ENCODE data around the gene NAV2. TPM values are rescaled to one million over a fixed set of nuclear protein-coding genes. Genes with fewer than 3 reads are reported as not detected.
A peak's percentile ranks its signal among the peaks of the same experiment; 100 is the strongest.

The NAV2 gene
- total RNA-seq, 1 donor from 2014 or later = 11.1 TPM

DNA sequence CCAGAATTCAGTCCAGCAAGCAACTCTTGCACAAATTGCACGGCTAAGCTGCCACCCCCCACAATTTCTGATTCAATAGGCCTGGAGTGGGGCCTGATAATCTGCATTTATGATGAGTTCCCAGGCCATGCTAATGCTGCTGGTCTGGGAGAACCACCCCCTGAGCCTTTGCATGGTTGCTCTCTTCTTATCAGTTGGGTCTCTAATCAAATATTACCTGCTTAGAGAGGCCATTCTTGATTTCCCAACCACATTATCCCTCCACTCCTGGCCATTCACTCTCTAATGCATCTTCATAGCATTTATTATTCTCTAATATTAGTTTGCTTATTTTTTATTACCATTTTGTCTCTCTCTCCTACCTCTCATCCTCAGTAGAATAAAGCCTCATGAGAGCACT is 99.5 kb downstream of the NAV2 start:
- H3K36me3 ChIP-seq (ENCODE audit: control insufficient read depth, insufficient read depth, low read length) = no peaks in the 10 kb centered on the region
- DNase-seq (ENCODE audit: low read depth) (no peak), FAIRE-seq (no peak)

DNA sequence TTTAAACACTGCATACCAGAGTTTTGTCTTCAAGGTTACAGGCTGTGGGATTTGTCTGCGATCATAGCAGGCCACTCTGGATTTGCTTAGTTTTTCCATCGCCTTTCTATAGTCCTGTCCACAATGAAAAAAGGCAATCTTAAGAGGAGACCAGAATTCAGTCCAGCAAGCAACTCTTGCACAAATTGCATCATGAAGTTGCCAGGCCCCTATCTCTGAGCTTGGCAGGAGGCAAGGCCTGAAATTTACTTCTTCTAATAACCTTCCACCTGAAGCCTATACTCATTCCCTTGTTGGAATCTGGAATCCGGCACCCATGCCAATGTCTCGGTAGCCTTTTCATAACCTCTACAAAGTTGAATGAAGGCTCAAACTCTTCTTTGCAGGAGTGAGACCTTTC is 100.1 kb downstream of the NAV2 start:
- no peaks in the 10 kb centered on the region for H3K27me3 ChIP-seq (ENCODE audit: control insufficient read depth, insufficient read depth, low read length)
- DNase-seq (ENCODE audit: low read depth) (no peak), FAIRE-seq (no peak)
- no peak overlapping the region for H3K4me3 ChIP-seq (ENCODE audit: low read depth, low read length)
- no peaks in the 10 kb centered on the region for H3K36me3 ChIP-seq (ENCODE audit: control insufficient read depth, insufficient read depth, low read length)
- TF ChIP-seq, protein P1, sequence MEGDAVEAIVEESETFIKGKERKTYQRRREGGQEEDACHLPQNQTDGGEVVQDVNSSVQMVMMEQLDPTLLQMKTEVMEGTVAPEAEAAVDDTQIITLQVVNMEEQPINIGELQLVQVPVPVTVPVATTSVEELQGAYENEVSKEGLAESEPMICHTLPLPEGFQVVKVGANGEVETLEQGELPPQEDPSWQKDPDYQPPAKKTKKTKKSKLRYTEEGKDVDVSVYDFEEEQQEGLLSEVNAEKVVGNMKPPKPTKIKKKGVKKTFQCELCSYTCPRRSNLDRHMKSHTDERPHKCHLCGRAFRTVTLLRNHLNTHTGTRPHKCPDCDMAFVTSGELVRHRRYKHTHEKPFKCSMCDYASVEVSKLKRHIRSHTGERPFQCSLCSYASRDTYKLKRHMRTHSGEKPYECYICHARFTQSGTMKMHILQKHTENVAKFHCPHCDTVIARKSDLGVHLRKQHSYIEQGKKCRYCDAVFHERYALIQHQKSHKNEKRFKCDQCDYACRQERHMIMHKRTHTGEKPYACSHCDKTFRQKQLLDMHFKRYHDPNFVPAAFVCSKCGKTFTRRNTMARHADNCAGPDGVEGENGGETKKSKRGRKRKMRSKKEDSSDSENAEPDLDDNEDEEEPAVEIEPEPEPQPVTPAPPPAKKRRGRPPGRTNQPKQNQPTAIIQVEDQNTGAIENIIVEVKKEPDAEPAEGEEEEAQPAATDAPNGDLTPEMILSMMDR (IDR thresholded peaks at IDR 0.05; ENCODE audit: insufficient read depth, low read length, severe bottlenecking) = no peak

More for the DNA sequence above, 99.5 kb downstream of the NAV2 start:
- Histone ChIP-seq H3K27me3 (ENCODE audit: control insufficient read depth, insufficient read depth, low read length) (no peaks in the 10 kb centered on the region), H3K4me3 (ENCODE audit: low read depth, low read length) (no peak overlapping the region)
- TF ChIP-seq, protein P1 (IDR thresholded peaks at IDR 0.05; ENCODE audit: insufficient read depth, low read length, severe bottlenecking) = no peak

DNA sequence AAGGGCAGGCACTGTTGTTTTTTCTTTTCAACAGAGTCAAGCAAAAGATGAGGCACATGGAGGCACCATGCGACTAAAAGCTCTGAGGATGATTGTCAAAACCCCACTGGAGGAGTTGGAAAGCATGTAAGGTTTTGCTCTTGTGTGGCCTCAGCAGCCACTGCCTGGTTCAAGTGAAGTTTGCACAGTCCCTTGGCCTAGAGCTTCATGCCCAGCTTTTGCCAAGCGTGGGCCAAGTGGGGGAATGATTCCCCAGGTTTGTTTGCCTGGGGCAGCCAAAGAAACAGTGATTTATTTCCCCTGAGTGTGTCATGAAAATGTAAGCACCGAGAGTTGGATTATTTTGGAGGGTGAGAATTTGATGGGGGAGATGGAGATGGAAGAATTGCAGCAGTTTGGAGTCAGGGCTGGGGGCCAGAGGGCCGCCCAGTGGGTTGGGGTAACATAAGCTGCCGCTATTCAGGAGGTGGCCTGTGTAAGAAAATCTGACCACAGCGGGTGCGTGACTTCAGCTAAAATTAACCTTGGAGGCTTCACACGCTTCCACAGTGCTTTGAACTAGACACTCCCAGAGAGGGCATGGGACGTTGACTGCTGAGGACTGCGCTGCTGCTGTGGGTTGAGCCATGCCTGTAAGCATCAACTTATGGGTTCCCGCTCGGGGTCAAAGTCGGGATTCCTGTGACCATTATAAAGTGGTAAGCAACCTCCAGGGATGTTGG is 100.7 kb downstream of the NAV2 start:
- Histone ChIP-seq H3K4me3 (ENCODE audit: low read depth, low read length) (no peak overlapping the region), H3K36me3 (ENCODE audit: control insufficient read depth, insufficient read depth, low read length) (no peaks in the 10 kb centered on the region), H3K27me3 (ENCODE audit: control insufficient read depth, insufficient read depth, low read length) (no peaks in the 10 kb centered on the region)
- DNase-seq (ENCODE audit: low read depth) (no peak), FAIRE-seq (no peak)
- TF ChIP-seq, protein P1 (IDR thresholded peaks at IDR 0.05; ENCODE audit: insufficient read depth, low read length, severe bottlenecking) = no peak

DNA sequence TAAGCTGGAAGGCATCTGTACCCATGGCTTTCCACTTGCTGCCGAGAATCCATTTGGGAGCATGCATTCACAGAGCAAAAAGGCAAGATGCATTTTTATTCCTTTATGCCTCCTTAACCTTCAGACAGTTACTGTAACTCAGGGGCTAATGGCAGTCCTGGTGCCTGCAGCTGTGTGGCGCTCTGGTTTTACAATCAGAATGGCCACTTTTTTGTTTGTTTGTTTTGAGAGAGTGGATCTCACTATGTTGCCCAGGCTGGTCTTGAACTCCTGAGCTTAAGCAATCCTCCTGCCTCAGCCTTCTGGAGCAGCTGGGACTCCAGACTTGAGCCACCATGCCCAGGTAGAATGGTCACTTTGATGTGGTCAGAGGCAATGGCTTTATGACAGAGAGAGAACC is 101.8 kb downstream of the NAV2 start:
- Histone ChIP-seq H3K4me3 (ENCODE audit: low read depth, low read length) (no peak overlapping the region), H3K27me3 (ENCODE audit: control insufficient read depth, insufficient read depth, low read length) (no peaks in the 10 kb centered on the region), H3K36me3 (ENCODE audit: control insufficient read depth, insufficient read depth, low read length) (no peaks in the 10 kb centered on the region)
- TF ChIP-seq, protein P1 (IDR thresholded peaks at IDR 0.05; ENCODE audit: insufficient read depth, low read length, severe bottlenecking) = peak; percentile 12
- DNase-seq (ENCODE audit: low read depth) (no peak), FAIRE-seq (no peak)

DNA sequence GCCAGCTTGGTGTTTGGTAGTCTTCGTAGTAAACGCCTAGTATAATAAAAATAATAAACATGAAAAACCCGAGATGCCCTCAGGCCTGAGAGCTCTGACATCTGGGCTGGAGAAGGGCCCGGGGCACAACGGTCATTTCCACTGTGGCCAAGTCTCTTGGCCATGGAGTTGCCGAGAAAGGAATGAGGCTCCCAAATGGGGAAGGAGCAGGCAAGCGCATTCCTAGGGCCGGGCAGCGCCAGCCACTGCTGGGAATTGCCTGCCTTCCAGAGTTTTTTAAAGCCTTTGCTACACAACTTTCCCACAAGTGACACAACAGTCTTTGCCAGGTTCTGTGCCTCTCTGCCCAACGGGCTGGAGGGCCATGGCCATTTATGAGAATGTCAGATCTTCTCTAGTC is 103.4 kb downstream of the NAV2 start:
- no peaks in the 10 kb centered on the region for H3K27me3 ChIP-seq (ENCODE audit: control insufficient read depth, insufficient read depth, low read length)
- no peaks in the 10 kb centered on the region for H3K36me3 ChIP-seq (ENCODE audit: control insufficient read depth, insufficient read depth, low read length)
- TF ChIP-seq, protein P1 (IDR thresholded peaks at IDR 0.05; ENCODE audit: insufficient read depth, low read length, severe bottlenecking) = no peak
- H3K4me3 ChIP-seq (ENCODE audit: low read depth, low read length) = no peak overlapping the region
- FAIRE-seq (no peak), DNase-seq (ENCODE audit: low read depth) (no peak)

DNA sequence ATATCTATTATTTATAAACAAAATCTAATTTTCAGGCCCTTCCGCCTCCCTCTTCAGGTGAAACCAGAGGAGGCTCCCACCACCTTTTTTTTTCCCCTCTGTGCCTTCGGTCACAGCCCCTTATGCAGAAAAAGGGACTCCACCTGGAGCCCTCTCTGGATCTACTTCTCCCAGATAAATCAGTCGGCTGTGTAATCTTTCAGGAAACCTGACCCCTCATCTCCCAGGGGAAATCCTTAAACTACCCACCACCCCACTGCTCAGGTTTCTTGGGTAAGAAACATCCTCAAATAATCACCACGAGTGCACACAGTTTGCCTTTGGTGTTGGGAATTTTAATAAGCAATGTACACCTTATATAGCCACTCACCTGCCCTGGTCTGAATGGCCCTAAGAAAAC is 104.2 kb downstream of the NAV2 start:
- FAIRE-seq (no peak), DNase-seq (ENCODE audit: low read depth) (no peak)
- TF ChIP-seq, protein P1 (IDR thresholded peaks at IDR 0.05; ENCODE audit: insufficient read depth, low read length, severe bottlenecking) = no peak
- H3K27me3 ChIP-seq (ENCODE audit: control insufficient read depth, insufficient read depth, low read length) = no peaks in the 10 kb centered on the region
- H3K4me3 ChIP-seq (ENCODE audit: low read depth, low read length) = no peak overlapping the region
- H3K36me3 ChIP-seq (ENCODE audit: control insufficient read depth, insufficient read depth, low read length) = no peaks in the 10 kb centered on the region

Measured in bronchial epithelial cell (primary cell).